H1 (cell line): Measurements from ENCODE around the gene MAIP1.

ENCODE experiments used
- ATF3 ChIP-seq: IDR thresholded peaks from 2 replicates; pipeline ENCODE4 v1.6.1; 2011; ENCODE audit warnings: low read depth, mild to moderate bottlenecking, low read length; ENCODE audit not compliant: insufficient read depth
- CTCF ChIP-seq, 3 experiments: IDR thresholded peaks; 1 replicate in 2 of 3; 2 replicates in 1 of 3; pipeline versions ENCODE4 v1.5.1 to v1.6.1; 2011; ENCODE audit warnings: low read length in 3 of 3, mild to moderate bottlenecking in 3 of 3, inconsistent platforms in 2 of 3, low read depth in 1 of 3, moderate library complexity in 1 of 3; ENCODE audit not compliant: insufficient read depth in 1 of 3; ENCODE audit errors: control extremely low read depth in 1 of 3
- EZH2 ChIP-seq: fragments of 200-600 bp; sonication (generic); IDR thresholded peaks from 2 replicates; pipeline ENCODE4 v1.7.1; 2012; ENCODE audit warnings: low read depth, mild to moderate bottlenecking, moderate library complexity, low read length, inconsistent platforms; ENCODE audit not compliant: severe bottlenecking
- MAX ChIP-seq: IDR thresholded peaks from 2 replicates; pipeline ENCODE4 v1.6.1; 2012; ENCODE audit warnings: inconsistent platforms
- POLR2A ChIP-seq, 2 experiments: IDR thresholded peaks; 1 replicate in 1 of 2; 2 replicates in 1 of 2; pipeline ENCODE4 v1.6.1; 2011; ENCODE audit warnings: low read depth in 2 of 2, low read length in 2 of 2, mild to moderate bottlenecking in 2 of 2; ENCODE audit errors: control extremely low read depth in 1 of 2
- POLR2AphosphoS5 ChIP-seq: IDR thresholded peaks from 2 replicates; pipeline ENCODE4 v1.6.1; 2011; ENCODE audit warnings: low read depth, low read length
- RFX5 ChIP-seq: IDR thresholded peaks from 2 replicates; pipeline ENCODE4 v1.6.1; 2011; ENCODE audit warnings: low read depth, low read length, improper control_type of control experiment, borderline replicate concordance
- SAP30 ChIP-seq: fragments of 300-600 bp; sonication (generic); IDR thresholded peaks from 2 replicates; pipeline ENCODE4 v1.7.1; 2012; ENCODE audit warnings: low read length, moderate library complexity, mild to moderate bottlenecking, inconsistent platforms; ENCODE audit not compliant: insufficient read depth, insufficient replicate concordance
- TAF1 ChIP-seq: IDR thresholded peaks from 2 replicates; pipeline ENCODE4 v1.6.1; 2011; ENCODE audit warnings: mild to moderate bottlenecking, low read depth, low read length

GRCh38 chr2:200005675-200006074 is 50.3 kb downstream of the MAIP1 start:
- TF ChIP-seq POLR2A (IDR thresholded peaks at IDR 0.05; ENCODE audit: control extremely low read depth in 1 of 2, low read depth in 2 of 2, low read length in 2 of 2), result no peak
- no peak for TF ChIP-seq SAP30
- no peak for TF ChIP-seq CTCF (IDR thresholded peaks at IDR 0.05; ENCODE audit: control extremely low read depth in 1 of 3, insufficient read depth in 1 of 3, low read depth in 1 of 3, low read length in 3 of 3)
- no peak for TF ChIP-seq TAF1
- TF ChIP-seq POLR2AphosphoS5, result no peak
- no peak for TF ChIP-seq ATF3
- no peak for TF ChIP-seq RFX5
- no peak for TF ChIP-seq MAX
- no peak for TF ChIP-seq EZH2
